PC-9 (cell line): ENCODE results near the gene HEBP2.

Source experiments
- CTCF ChIP-seq: fragments of 200-600 bp; sonication (generic); conservative IDR thresholded peaks from 2 replicates; pipeline ENCODE4 v1.6.1; 2017; ENCODE audit warnings: mixed run types, antibody characterized with exemption, mild to moderate bottlenecking, moderate library complexity
- EZH2 ChIP-seq: fragments of 200-600 bp; sonication (generic); IDR thresholded peaks from 2 replicates; pipeline ENCODE4 v1.8.0; 2017; ENCODE audit warnings: antibody characterized with exemption, low read depth

GRCh38 chr6:138389551-138389950 is 14.5 kb upstream of the HEBP2 start:
- TF ChIP-seq CTCF (no peak), EZH2 (no peak)
